ENCODE results near the gene POU6F2.

The POU6F2 gene

DNA sequence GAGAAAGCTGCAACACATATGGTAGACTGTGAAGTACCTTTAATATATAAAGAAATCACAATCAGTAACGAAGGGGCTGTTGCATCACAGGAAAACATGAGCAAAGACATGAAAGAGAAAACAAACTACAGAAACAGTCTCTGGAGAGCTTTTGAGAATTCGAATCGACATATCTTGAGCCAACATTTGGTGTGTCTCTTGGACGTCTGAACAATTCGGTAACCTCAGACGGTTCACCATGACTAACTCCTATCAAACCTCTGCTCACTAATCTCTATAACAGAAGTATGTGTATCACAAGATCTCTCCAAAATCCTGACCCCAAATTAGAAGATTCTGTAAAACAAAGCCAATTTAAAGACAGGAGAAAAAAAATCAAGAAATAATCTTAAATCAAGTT, 326.5 kb downstream of the POU6F2 start:
- TF ChIP-seq EP300 (IDR thresholded peaks at IDR 0.05; ENCODE audit: borderline replicate concordance) (no peak), CREB1 (IDR thresholded peaks at IDR 0.05; ENCODE audit: low read depth) (no peak), YY1 (IDR thresholded peaks at IDR 0.05; ENCODE audit: low read depth) (no peak), FOXM1 (IDR thresholded peaks at IDR 0.05; ENCODE audit: borderline replicate concordance, low read depth) (no peak), ZBTB7A (IDR thresholded peaks at IDR 0.05; ENCODE audit: low read depth) (no peak), RAD21 (IDR thresholded peaks at IDR 0.05; ENCODE audit: low read depth) (no peak), TAF1 (IDR thresholded peaks at IDR 0.05; ENCODE audit: low read depth) (no peak), EGR1 (IDR thresholded peaks at IDR 0.05) (no peak), CEBPB (IDR thresholded peaks at IDR 0.05) (no peak), NFIC (IDR thresholded peaks at IDR 0.05) (no peak), TCF12 (IDR thresholded peaks at IDR 0.05; ENCODE audit: low read depth) (no peak)
- TF ChIP-seq, protein P1, sequence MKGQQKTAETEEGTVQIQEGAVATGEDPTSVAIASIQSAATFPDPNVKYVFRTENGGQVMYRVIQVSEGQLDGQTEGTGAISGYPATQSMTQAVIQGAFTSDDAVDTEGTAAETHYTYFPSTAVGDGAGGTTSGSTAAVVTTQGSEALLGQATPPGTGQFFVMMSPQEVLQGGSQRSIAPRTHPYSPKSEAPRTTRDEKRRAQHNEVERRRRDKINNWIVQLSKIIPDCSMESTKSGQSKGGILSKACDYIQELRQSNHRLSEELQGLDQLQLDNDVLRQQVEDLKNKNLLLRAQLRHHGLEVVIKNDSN (IDR thresholded peaks at IDR 0.05): no peak
- TF ChIP-seq, protein P2, sequence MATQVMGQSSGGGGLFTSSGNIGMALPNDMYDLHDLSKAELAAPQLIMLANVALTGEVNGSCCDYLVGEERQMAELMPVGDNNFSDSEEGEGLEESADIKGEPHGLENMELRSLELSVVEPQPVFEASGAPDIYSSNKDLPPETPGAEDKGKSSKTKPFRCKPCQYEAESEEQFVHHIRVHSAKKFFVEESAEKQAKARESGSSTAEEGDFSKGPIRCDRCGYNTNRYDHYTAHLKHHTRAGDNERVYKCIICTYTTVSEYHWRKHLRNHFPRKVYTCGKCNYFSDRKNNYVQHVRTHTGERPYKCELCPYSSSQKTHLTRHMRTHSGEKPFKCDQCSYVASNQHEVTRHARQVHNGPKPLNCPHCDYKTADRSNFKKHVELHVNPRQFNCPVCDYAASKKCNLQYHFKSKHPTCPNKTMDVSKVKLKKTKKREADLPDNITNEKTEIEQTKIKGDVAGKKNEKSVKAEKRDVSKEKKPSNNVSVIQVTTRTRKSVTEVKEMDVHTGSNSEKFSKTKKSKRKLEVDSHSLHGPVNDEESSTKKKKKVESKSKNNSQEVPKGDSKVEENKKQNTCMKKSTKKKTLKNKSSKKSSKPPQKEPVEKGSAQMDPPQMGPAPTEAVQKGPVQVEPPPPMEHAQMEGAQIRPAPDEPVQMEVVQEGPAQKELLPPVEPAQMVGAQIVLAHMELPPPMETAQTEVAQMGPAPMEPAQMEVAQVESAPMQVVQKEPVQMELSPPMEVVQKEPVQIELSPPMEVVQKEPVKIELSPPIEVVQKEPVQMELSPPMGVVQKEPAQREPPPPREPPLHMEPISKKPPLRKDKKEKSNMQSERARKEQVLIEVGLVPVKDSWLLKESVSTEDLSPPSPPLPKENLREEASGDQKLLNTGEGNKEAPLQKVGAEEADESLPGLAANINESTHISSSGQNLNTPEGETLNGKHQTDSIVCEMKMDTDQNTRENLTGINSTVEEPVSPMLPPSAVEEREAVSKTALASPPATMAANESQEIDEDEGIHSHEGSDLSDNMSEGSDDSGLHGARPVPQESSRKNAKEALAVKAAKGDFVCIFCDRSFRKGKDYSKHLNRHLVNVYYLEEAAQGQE (IDR thresholded peaks at IDR 0.05; ENCODE audit: low read depth): no peak
- TF ChIP-seq, protein P3, sequence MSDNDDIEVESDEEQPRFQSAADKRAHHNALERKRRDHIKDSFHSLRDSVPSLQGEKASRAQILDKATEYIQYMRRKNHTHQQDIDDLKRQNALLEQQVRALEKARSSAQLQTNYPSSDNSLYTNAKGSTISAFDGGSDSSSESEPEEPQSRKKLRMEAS (IDR thresholded peaks at IDR 0.05): no peak

DNA sequence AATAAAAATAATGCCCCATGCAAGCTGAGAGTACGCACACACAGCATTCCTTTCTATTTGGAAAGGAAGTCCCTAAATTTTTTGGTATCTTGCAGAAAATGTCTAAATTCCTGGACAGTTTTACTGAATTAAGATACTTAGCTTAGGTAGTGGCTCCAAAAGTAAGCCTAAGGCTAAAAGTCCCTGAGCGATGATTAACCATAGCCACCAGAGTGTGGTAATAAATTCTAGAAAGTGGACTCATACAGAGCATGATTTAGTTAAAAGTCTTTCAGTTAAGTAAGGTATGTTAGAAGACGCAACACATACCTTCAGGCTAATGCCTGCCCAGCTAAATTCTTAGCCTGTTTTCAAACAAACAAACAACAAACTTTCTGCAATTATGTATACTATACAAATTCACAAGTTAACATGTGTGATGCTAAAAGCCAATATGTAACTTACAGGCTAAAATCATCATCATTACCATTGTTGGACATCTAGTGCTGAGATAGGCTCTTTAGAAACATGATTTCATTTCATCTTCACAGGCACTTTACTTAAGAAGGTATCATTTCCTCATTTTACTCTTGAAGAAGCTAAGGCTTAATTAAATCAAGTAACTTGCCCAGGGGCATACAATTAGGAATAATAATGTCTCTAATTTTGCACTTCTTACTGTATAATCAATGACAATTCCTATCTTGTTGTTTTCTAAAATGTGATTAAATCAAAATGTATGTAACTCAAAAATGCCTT, 327.1 kb downstream of the POU6F2 start:
- TF ChIP-seq CEBPB (IDR thresholded peaks at IDR 0.05) (no peak), CREB1 (IDR thresholded peaks at IDR 0.05; ENCODE audit: low read depth) (no peak), RAD21 (IDR thresholded peaks at IDR 0.05; ENCODE audit: low read depth) (no peak), EP300 (IDR thresholded peaks at IDR 0.05; ENCODE audit: borderline replicate concordance) (no peak), YY1 (IDR thresholded peaks at IDR 0.05; ENCODE audit: low read depth) (no peak), ZBTB7A (IDR thresholded peaks at IDR 0.05; ENCODE audit: low read depth) (no peak), EGR1 (IDR thresholded peaks at IDR 0.05) (no peak), TCF12 (IDR thresholded peaks at IDR 0.05; ENCODE audit: low read depth) (no peak), NFIC (IDR thresholded peaks at IDR 0.05) (no peak), TAF1 (IDR thresholded peaks at IDR 0.05; ENCODE audit: low read depth) (no peak), FOXM1 (IDR thresholded peaks at IDR 0.05; ENCODE audit: borderline replicate concordance, low read depth) (no peak), TEAD4 (IDR thresholded peaks at IDR 0.05) (no peak)
- TF ChIP-seq, protein P1 (IDR thresholded peaks at IDR 0.05): no peak
- TF ChIP-seq, protein P2 (IDR thresholded peaks at IDR 0.05; ENCODE audit: low read depth): no peak
- TF ChIP-seq, protein P3 (IDR thresholded peaks at IDR 0.05): no peak

DNA sequence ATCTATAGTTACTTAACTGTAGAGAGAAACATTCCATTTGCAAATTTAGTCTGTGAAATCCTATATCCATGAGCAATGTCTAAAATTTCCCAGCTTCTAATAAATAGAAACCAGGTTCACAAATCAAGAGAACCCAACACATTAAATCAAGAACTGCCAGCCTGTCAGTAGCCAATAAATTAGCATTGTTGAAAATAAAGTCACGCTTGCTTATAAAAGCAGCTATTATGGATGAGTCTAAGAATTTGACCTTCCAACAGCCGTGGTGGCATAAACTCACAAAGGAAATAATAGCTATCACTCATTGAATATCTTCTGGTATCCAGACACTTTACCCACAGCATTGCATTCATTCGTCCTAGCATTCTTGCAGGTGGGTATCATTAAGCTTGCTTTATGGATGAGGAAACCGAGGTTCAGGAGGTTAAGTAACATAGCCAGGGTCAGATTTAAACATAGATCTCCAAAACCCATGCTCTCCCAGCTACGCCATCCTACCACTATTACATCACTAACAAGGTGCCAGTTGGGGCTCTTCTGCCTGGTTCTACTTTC, 328.4 kb downstream of the POU6F2 start:
- TF ChIP-seq FOXM1 (IDR thresholded peaks at IDR 0.05; ENCODE audit: borderline replicate concordance, low read depth) (no peak), TAF1 (IDR thresholded peaks at IDR 0.05; ENCODE audit: low read depth) (no peak), YY1 (IDR thresholded peaks at IDR 0.05; ENCODE audit: low read depth) (no peak), TCF12 (IDR thresholded peaks at IDR 0.05; ENCODE audit: low read depth) (no peak), CREB1 (IDR thresholded peaks at IDR 0.05; ENCODE audit: low read depth) (no peak), EGR1 (IDR thresholded peaks at IDR 0.05) (no peak), EP300 (IDR thresholded peaks at IDR 0.05; ENCODE audit: borderline replicate concordance) (no peak), ZBTB7A (IDR thresholded peaks at IDR 0.05; ENCODE audit: low read depth) (no peak), CEBPB (IDR thresholded peaks at IDR 0.05) (no peak), TEAD4 (IDR thresholded peaks at IDR 0.05) (no peak), NFIC (IDR thresholded peaks at IDR 0.05) (no peak), RAD21 (IDR thresholded peaks at IDR 0.05; ENCODE audit: low read depth) (no peak)
- TF ChIP-seq, protein P1 (IDR thresholded peaks at IDR 0.05): no peak
- TF ChIP-seq, protein P3 (IDR thresholded peaks at IDR 0.05): no peak
- TF ChIP-seq, protein P2 (IDR thresholded peaks at IDR 0.05; ENCODE audit: low read depth): no peak
